Inferior parietal cortex (tissue), 1 donor: Measurements from ENCODE around the gene C1orf159.
"Not testable (repeated sequence)": the region's sequence is repeated elsewhere in the genome, so short reads cannot be mapped to it uniquely, and the experiment has no call there.

Experiments used
- DNase-seq: peaks from one replicate; pipeline ENCODE4 v3.0.0-alpha.2; 2016; ENCODE audit errors: extremely low spot score

The C1orf159 gene

DNA sequence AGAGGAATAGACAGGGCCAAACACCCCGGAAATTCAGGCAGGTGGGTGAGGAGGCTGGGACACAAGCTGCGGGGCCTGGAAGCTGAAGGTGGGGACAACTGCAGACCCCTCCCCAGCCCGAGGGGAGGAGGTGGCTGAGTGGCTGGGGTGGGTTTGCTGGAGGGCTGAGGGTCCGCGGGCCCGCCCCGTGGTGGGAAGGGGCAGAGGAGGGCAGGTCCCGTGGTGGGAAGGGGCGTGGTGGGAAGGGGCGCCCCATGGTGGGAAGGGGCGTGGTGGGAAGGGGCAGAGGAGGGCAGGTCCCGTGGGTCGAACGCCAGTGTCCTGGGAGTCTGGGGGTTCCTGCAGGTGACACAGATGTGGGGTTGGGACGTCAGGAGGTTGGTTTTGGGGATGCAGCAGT is 33.5 kb upstream of the C1orf159 start:
- DNase-seq, result no peak

DNA sequence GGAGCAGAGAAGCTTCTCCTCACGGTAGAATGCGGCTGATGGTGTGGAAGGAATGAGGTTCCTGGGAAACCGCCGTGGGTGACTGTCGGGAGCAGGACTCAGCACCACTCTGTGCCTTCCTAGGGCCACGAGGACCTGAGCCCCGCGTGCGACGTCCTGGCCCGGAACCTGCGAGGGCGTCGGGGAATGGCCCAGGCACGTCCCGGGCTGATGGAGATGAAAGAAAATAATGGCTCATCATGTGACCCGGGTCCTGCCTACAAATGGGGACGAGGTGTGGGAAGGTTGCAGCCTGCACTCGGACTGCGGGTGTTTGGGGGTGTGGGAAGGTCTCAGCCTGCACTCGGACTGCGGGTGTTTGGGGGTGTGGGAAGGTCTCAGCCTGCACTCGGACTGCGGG is 32.7 kb upstream of the C1orf159 start:
- DNase-seq, result no peak

DNA sequence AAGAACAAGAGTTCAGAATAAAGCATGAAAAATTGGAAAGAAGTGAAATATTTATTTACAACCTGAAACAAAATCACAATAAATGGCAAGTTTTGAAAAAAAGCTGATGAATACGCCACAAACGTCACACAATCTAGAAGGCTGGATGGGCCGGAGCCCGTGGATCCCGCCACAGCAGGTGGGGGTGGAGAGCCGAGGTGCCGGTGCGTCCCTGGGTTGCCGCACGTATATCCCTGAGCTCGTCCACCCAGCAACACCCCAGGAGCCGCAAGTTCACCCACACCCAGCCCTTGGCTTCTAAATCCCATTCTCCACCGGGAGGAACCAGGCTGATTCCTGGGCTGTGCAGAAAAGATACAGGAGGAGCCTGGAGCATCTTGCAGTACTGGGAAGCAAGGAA is 32.2 kb upstream of the C1orf159 start:
- no peak for DNase-seq

DNA sequence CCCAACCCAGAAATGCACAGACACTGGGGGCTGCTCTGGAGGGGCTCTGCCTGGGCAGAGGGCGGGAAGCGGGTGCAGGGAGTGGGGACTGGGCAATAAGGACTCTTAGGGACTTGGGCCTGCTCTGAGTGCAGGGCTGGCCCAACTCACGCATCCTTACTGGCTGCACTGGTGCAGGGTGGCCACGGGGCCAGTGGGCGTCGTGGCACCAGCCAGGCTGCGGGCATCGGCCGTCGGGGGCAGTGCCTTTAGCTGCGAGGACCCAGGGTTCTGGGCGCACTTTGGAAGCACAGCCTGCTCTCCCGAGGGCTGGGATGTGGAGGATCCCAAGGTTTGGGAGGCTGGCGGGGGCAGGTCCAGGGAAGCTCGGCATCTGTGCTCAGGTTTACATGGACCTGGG is 30.7 kb upstream of the C1orf159 start:
- no peak for DNase-seq

DNA sequence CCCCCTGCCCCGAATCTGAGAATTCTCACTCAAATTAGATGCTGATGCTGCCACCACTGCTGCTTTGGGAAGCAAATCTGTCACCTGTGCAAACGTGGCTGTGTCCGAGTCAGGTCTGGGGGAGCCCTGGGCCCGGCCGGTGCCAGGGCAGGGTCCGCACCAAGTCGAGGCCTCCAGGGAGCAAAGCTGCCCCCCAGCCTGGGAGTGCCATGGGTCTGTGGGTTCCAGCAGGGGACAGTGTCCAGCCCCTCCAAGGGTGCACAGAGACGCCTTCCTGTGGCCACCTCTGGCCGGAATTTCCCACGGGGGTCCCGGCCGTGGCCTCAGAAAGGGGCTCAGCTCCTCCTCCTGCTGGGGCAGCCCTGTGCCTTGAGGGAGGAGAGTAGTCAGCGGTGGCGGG is 30.1 kb upstream of the C1orf159 start:
- no peak for DNase-seq

DNA sequence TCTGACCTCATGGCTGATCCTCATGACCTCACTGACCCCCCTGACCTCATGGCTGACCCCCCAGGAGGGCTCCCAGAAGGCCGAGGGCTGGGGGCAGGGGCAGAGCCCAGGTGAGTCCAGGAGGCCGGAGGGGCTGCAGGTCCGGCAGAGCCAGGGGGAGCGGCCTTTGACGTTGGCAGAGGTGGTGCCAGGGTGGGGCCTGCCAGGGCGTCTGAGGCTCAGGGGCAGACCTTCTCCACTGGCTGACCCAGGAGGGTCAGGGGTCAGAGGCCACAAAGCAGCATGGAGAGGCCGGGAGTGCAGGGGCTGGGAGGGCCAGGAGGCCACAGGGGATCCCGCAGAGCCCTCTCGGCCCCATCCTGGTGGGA is 29.6 kb upstream of the C1orf159 start:
- no peak for DNase-seq

DNA sequence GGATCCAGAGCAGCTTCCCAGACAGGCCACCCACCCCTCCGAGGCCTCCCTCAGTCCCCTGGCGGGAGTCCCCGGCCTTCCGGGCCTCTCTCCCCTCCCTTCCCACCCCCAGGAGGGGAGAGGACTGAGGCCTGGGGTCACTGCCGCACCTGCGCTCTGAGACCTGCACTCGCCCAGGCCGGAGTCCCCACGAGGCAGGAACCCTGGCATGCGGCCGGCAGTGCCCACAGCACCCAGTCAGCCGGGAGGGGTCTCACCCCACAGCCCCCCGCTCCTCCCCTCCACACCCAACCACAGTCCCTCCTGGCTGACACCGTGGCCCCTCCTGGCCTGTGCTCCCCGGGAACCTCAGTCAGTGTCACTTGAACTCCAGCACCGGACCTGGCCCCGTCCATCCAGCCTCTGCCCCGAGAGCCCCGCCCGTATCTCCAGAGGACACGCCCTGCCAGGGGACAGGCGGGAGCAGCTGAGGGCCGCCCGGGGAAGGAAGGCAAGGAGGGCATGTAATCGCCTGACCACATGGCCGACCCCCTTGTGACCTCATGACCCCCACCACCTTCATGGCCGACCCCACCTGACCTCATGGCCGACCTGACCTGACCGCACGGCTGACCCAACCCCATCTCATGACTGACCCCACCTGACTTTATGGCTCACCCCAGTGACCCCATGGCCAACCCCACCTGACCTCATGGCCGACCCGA is 29.1 kb upstream of the C1orf159 start:
- no peak for DNase-seq

DNA sequence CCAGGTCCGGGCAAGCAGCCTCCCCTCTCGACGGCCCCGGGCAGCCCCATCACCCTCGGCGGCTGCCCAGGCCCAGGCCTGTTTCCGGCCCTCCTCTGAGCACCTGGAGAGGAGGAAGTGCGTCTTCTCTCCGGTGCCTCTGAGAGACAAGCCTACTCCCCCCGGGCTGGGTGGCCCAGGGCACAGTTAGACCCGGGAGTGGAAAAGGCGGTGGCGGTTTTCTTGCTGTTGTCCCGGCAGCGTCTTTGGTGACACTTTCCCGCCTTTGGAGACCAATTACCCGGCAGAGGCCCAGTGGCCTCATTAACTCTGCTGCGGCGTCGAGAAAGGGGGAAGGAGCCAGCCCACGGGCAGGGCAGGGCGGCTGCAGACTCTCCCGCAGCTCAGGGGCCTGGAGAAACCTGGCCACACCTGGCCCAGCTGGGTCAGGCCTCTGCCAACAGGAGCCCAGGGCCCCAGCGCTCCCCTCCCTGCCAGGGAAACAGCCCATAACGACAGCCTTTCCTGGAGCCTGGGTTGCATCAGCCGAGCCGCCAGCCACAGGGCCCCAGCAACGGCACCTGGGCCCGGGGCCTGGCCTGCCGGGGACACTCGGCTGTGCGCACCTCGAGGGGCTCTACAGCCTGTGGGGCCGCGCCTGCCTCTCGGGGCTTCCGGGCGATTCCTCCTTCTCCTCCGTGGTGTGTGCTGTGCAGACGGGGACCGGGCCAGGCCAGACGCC is 28.4 kb upstream of the C1orf159 start:
- DNase-seq, result no peak

DNA sequence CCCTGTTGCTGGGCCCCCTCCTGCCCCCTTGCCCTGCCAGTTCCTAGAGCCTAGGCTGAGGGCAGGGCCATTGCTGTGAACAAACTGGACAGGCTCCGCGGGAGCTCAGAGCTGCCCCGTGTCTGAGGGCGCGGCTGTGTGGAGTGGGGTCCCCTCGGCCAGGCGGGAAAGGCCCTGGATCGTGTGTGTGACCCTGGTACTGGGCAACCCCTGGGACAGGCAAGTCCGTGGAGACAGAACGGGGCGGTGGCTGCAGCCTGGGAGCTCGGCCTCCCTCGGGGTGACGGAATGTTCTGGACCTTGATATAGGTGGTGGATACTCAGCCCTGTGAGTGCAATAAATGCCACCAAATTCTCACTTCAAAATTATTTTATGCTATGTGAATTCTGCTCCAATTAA is 27.7 kb upstream of the C1orf159 start:
- DNase-seq, result no peak

DNA sequence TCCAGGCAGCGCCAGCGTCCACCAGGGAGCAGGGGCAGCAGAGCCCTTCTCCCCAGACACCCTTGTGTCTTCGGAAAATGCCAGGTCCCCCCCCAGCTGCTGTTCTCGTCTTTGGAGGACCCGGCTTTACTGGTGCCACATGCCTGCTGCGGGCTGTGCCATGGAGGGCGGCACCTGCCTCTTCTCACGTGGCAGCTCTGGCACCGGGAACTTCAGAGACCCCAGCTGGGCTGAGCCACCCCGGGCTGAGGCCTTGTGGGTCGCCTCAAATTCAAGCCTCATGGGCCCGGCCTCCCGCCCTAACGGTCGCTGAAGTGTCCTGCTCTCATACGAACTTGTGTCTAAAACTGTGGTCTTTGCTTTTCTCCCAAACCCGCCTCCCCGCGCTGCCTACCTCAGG is 27.0 kb upstream of the C1orf159 start:
- no peak for DNase-seq

DNA sequence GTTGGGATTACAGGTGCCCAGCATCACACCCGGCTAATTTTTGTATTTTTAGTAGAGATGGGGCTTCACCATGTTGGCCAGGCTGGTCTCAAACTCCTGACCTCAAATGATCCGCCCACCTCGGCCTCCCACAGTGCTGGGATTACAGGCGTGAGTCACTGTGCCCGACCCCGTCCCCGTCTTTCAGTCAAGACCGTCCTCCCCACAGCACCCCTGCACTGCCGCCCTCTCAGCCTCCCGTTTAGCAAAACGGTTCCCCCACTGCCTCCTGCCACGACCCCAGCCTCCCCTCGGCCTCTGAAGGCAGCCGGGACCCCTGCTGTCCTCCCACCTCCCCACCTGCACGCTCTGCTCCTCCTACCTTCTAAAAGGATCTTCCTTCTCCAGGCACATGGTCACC is 26.5 kb upstream of the C1orf159 start:
- not testable (repeated sequence) for DNase-seq

DNA sequence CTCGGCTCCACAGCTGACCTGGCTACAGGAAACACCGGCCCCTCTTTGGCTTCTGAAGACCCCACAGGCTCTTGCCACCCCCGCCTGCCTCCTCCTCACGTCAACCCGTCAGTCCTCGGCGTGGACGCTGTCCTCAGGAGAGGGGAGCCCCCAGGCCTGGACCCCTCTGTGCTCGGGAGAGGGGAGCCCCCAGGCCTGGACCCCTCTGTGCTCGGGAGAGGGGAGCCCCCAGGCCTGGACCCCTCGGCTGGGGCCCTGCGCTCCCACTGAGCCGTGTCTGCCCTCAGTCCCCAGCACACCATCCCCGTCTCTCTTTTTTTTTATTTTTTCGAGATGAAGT is 26.0 kb upstream of the C1orf159 start:
- no peak for DNase-seq

DNA sequence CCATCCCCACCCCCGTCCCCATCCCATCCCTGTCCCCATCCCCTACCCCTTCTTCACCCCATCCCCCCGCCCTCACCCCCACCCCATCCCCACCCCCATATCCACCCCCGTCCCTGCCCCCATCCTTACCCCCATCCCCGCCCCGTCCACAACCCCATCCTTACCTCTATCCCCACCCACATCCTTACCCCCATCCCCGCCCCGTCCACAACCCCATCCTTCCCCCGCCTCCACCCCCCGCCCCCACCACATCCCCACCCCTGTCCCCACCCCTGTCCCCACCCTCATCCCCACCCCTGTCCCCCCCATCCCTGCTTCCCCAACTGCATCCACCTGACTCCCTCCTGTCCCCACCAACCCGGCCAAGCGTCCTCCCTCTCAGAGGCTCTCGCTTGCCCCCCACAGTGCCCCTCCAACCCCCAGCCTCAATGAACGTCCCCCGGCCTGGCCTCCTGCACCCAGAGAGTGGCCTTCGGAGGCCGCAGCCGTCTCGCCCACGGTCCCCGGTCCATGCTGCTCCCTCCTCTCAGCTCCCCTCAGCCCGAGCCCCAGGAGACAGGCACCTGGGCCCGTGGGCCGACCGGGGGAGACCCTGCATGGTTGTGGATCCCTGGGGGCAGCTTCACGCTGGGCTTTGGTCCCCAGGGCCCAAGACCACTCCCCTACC is 25.5 kb upstream of the C1orf159 start:
- no peak for DNase-seq

DNA sequence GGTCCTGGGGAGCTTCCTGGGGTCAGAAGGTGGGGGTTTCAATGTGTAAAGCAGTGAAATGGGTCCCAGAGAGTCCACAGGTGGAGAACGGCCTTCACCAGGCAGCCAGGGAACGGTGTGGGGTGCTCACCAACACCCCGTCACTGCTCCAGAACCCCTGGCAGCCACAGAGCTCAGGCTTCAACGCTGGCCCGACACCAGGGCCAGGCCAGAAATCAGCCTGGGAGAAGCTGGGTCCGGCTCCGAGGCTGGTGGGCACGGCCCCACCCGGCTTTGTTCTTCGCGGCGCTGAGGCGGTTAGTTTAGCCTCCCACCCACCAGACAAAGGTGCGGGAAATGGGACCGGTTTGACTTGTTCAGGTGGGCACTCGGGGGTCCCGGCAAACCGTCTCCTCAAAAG is 24.8 kb upstream of the C1orf159 start:
- no peak for DNase-seq

DNA sequence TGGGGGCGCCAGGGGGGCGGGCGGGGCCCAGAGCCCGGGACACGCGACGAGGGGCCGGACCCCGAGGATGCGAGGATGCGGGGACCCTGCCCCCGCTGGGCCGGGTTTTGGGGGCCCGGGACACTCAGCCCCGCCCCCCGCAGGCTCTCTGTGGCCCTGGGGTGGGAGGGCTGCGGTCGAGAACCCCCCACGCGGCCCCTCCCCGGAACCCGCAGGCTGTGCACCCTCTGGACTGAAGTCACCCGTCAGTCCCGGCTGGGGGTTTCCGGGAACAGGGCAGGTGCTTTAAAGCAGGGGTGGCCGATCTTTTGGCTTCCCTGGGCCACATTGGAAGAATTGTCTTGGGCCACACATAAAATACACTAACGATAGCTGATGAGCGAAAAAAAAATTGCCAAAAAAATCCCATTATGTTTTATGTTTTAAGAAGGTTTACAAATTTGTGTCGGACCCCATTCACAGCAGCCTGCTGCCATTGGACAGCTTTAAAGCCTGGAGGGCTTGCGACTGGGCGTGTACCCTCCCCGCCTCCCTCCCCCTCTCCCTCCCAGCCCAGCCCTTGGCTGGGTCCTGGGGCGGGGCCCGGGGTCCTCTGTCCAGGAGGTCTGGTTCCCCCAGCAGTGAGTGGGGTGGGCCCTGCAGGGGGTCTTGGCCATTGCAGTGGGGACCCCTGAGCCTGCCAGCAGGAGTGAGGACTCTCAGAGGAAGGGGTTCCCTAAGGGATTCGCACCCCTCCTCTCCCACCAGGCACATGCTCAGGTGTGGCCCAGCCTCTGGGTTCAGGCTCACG is 21.6 kb upstream of the C1orf159 start:
- DNase-seq, result no peak

DNA sequence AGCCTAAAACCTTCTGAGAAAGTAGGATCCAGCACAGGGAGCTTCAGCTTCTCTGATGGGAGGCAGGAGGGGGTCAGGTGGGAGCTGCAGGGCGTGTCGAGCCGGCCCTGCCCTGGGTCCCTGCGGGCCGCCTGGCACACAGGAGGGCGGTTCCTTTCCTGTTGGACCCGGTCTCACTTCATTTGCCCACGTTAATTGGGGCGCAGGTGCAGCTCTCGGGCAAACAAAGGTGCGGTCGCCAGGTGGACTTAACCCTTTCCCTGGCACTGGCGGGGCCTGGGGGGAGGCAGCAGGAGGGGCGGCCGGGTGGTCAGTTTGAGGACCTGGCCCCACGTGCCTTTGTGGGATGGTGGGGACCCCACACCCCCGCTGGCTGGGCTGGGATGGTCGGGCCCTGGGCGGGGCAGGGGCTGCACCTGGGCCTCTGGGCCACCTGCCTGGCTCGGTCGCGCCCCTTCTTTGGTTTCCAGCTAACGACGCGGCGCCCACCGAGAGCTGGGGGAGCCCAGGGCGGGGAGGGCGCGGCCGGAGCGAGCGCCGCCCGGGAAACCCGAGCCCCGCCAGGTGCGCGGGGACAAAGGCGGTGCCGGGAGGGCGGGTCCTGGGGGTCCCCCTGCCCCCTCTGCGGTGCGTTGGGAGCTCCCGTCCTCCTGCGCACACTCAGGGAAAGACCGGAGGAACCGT is 20.8 kb upstream of the C1orf159 start:
- no peak for DNase-seq

DNA sequence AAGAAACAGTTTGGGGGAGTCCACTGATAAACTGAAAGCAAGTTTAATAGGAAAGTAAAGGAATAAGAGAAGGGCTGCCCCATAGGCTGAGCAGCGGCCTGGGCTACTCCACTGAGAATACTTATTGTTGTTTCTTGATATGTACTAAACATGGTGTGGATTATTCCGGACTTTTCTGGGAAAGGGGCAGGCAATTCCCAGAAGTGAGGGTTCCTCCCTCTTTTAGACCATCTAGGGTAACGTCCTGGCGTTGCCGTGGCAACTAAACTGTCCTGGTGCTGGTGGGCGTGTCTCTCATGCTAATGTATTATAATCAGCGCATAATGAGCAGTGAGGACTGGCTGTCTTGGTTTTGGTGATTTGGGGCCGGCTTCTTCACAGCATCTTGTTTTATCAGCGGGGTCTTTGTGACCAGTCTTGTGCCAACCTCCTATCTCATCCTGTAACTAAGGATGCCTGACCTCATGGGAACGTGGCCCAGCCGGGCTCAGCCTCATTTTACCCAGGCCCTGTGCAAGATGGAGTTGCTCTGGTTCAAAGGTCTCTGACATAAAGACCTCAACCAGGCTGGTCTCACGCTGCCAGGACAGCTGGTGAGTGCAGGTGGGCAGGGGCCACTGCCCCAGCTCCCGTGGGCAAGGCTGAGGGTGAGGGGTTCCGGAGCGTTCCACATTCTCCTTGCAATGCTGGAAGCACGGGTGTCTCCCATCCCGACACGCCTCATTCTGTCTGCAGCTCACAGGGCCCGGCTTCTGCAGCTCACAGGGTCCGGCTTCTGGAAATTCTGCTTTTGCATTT is 19.6 kb upstream of the C1orf159 start:
- DNase-seq, result peak; percentile 36

DNA sequence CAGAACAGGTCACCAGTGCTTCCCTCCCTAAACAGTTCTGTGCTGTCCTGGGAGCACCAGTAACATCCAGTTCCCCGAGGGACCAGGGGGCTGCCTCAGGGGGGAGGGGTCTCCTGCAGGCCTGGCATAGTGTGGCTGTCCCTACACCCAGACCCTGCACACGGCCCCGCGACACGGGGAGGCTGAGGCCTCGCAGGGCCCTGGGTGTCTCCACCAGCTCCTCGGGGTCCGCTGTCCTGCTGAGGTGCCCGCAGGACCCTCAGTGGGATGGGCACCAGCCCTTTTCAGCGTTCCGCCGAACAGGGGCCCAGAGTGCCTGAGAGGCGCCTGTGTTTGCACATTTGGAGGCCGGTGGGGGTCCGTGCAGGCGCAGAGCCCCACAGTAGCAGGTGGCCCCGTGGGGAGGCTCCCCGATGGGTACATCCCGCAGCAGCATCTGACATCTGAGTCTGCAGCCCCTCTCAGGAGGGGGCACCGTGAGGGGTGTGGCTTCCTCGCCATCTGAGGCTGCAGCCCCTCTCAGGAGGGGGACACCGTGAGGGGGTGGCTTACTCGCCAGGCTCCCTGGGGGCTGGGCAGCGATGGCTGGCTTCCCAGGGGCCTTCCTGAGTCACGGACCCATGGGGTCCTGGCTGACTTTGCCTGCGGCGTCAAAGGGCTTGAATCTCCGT is 18.5 kb upstream of the C1orf159 start:
- DNase-seq, result no peak

DNA sequence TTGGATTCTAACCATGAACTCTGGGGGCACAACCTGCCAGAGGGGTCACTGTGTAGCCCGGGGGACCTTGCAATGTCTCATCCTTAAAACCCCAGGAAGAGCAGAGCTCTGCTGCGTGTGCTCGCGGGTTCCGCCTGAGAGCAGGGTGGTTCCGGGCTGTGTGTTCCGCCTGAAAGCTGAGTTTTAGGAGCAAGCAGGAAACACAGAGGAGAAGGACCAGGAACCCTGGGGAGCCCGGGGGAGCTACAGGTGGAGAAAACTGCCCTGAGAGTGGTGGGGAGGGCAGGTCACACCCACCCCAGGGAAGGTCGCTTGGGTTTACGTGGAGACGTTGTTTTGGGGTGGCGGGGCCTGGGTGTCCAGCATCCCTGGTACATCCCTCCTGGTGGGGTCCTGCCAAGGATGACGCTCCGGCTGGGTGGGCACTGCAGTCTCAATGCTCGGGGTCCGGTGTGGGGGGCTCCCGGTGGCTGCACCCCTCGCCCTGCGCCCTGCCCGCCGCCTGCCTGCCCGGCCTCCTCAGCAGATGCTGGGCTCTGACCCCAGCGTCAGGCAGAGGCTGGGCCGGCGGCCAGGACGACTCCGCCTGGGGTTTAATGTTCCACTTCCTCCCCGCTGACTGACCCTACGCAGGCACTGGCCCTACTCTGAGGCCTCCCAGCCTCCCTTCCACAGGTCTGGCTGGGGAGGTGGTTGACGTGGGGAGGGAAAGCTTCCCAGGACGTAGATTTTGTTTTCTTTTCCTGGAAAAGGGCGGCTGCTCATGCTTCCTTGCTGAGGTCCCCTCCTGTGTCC is 17.3 kb upstream of the C1orf159 start:
- no peak for DNase-seq
